Left ventricle myocardium inferior (tissue), 1 donor: ENCODE results near the gene MORC4. TPM values are rescaled to one million over a fixed set of nuclear protein-coding genes. Genes with fewer than 3 reads are reported as not detected.

Experiments used
- DNase-seq: peaks from one replicate; pipeline ENCODE4 v3.0.0-alpha.2; 2020
- H3K27ac ChIP-seq: fragments of 200-600 bp; replicated peaks from 2 replicates; pipeline ENCODE4 v1.8.0; 2021
- H3K27me3 ChIP-seq: fragments of 200-600 bp; 2 replicates; pipeline ENCODE4 v1.8.0; 2021; ENCODE audit warnings: low read depth
- H3K36me3 ChIP-seq: fragments of 200-600 bp; 2 replicates; pipeline ENCODE4 v1.8.0; 2021
- H3K4me1 ChIP-seq: fragments of 200-600 bp; 2 replicates; pipeline ENCODE4 v1.8.0; 2021
- H3K4me3 ChIP-seq: fragments of 200-600 bp; 2 replicates; pipeline ENCODE4 v1.8.0; 2021; ENCODE audit warnings: mild to moderate bottlenecking, moderate library complexity
- H3K9me3 ChIP-seq: fragments of 200-600 bp; replicated peaks from 2 replicates; pipeline ENCODE4 v1.8.0; 2021
- intact Hi-C: fragments of 100-400 bp; cut with micrococcal nuclease; formaldehyde crosslinking; loops from one replicate; pipeline ENCODE4 v1.11.0; 2022
- total RNA-seq: library from RNA; stranded (reverse); fragmentation: NEBNext Ultra II Directional; extraction: Animal tissue kit (Norgen Biotek cat#: 25700); gene quantifications from one replicate; pipeline ENCODE4 v1.2.1, GENCODE V29; 2021
- TF ChIP-seq, protein P1 (sequence below): fragments of 200-600 bp; IDR thresholded peaks from 2 replicates; pipeline ENCODE4 v1.8.0; 2021; ENCODE audit warnings: antibody characterized with exemption, mild to moderate bottlenecking, borderline replicate concordance
- donor health status: DM: no; HTN: yes; CAD: no; lungs with severe emphysema.

MORC4 gene
- total RNA-seq, 1 donor from 2014 or later, result 2.6 TPM

DNA sequence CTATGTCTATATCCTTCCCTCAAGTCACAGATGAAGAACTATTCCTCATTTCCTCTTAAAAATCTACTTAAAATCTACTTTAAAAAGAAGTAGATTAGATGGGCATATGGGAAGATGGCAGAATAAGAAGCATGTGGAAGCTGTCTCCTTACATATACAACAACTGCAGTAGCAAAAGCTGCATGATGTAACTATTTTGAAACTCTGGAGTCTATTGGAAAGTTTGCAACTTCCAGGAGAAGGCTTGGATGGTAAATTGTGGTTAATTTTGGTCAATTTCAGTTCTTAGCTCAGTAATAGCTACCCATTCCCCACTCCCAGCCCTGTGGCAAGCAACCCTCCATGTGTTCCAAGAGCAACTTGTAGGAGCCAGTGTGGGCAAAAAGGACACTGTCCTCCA lies 36.9 kb downstream of the MORC4 start:
- no peak overlapping the region for H3K4me3 ChIP-seq
- no peak overlapping the region for H3K27ac ChIP-seq
- DNase-seq, result no peak
- H3K36me3 ChIP-seq, result peaks cover 12% of the 10 kb centered on the region
- H3K4me1 ChIP-seq, result no peaks in the 10 kb centered on the region
- no peaks in the 10 kb centered on the region for H3K9me3 ChIP-seq
- intact Hi-C loops, result no loop called here
- TF ChIP-seq, protein P1, sequence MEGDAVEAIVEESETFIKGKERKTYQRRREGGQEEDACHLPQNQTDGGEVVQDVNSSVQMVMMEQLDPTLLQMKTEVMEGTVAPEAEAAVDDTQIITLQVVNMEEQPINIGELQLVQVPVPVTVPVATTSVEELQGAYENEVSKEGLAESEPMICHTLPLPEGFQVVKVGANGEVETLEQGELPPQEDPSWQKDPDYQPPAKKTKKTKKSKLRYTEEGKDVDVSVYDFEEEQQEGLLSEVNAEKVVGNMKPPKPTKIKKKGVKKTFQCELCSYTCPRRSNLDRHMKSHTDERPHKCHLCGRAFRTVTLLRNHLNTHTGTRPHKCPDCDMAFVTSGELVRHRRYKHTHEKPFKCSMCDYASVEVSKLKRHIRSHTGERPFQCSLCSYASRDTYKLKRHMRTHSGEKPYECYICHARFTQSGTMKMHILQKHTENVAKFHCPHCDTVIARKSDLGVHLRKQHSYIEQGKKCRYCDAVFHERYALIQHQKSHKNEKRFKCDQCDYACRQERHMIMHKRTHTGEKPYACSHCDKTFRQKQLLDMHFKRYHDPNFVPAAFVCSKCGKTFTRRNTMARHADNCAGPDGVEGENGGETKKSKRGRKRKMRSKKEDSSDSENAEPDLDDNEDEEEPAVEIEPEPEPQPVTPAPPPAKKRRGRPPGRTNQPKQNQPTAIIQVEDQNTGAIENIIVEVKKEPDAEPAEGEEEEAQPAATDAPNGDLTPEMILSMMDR, result no peak
- no peaks in the 10 kb centered on the region for H3K27me3 ChIP-seq

DNA sequence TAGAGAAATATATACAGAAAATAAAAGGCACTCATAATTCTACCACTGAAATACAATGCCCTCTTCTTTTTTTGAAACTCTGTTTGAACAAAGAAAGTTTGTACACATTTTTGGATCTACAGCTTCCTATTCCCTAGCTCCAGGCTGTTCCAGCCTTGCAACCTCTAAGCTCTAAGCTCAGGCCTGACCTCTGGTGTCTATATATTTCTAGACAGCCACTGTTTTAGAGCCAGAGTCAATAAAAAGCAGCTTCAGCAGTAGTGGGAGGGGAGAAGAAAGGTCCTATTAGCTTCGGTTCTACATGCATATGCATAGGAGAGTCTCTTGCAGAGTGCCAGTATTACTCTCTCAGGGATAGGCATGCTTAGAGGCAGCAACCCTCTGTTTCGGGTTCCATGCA lies 40.1 kb downstream of the MORC4 start:
- TF ChIP-seq, protein P1, result no peak
- Histone ChIP-seq H3K36me3 (peaks cover 12% of the 10 kb centered on the region), H3K4me1 (no peaks in the 10 kb centered on the region), H3K4me3 (no peak overlapping the region), H3K9me3 (no peaks in the 10 kb centered on the region), H3K27me3 (no peaks in the 10 kb centered on the region), H3K27ac (no peak overlapping the region)
- DNase-seq, result no peak
- intact Hi-C loops, result loop anchor here (10.0 kb wide), 1 partner anchor 65 kb away; no protein-coding TSS in a partner anchor

DNA sequence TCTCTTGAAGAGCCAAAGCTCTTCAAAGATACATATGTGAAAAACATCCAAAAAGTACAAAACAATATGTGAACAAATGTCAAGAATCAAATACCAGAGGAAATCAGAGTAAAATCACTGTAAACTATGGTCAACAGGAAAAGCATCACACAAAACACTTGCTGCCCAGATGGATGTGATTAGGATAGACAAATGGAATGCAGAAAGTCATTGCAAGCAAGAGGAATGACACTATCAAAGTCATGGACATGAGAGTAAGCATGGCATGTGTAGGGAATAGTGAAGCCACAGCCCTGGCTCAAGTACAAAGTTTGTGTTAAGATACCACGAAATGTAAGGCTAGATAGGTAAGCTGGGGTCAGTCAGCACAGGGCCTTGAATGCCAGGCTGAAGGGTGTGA lies 42.2 kb downstream of the MORC4 start:
- no peak overlapping the region for H3K27ac ChIP-seq
- no peaks in the 10 kb centered on the region for H3K9me3 ChIP-seq
- TF ChIP-seq, protein P1, result no peak
- intact Hi-C loops, result loop anchor here (10.0 kb wide), 1 partner anchor 63 kb away; no protein-coding TSS in a partner anchor
- peaks cover 12% of the 10 kb centered on the region for H3K36me3 ChIP-seq
- no peak for DNase-seq
- H3K27me3 ChIP-seq, result no peaks in the 10 kb centered on the region
- H3K4me3 ChIP-seq, result no peak overlapping the region
- H3K4me1 ChIP-seq, result no peaks in the 10 kb centered on the region

DNA sequence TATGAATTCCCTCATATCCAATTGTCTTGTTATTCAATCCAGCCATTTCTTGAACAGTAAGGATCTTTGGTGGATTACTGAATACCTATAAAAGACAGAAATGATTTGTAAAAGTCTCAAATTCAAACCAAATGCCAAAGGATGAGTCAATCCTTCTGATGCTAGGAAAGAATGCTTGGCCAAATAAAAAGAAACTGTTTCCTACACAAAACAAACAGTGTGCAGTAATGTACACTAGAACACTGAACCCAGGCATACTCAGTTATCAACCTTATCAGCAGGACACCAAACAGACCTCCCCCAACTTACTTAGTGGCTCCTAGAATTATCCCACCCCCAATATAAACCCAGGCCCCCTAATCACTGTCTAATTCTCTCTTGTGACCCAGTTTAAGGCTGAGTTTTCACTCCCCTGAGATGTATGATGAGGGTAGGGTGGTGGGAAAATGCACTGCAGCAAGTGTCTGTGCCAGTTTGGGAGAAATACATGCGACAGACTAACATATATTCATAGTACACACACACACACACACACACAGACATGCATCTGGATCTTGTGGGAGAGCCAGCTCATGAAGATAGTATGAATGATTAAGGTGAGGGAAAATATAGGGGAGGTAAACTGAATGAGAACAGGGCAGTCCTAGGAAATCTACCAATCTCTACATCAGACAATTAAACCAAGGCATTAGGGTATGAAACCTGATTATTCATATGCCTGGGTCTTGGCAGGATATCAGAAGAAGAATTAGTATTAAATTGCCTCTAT lies 44.8 kb downstream of the MORC4 start:
- TF ChIP-seq, protein P1, result no peak
- no peaks in the 10 kb centered on the region for H3K4me1 ChIP-seq
- no peak overlapping the region for H3K4me3 ChIP-seq
- intact Hi-C loops, result loop anchor here (10.0 kb wide), 1 partner anchor 60 kb away; no protein-coding TSS in a partner anchor
- DNase-seq, result no peak
- no peak overlapping the region for H3K27ac ChIP-seq
- H3K36me3 ChIP-seq, result no peaks in the 10 kb centered on the region
- no peaks in the 10 kb centered on the region for H3K27me3 ChIP-seq
- no peaks in the 10 kb centered on the region for H3K9me3 ChIP-seq

DNA sequence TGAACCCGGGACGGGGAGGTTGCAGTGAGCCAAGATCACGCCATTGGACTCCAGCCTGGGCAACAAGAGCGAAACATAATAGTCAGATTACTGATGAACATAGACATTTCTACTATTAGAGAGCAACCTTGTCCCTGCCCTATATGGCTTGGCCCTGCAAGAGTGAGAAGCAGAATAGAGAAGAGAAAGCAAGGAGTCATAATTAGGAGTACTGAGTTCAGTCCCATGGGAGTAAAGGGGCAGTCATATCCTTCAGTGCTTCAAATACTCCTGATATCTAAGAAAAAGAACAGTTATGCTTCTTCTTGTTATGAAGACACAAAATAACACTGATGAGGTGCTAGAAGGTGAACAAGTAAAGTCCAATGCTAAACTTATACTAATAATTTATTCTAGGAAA lies 46.0 kb downstream of the MORC4 start:
- TF ChIP-seq, protein P1, result no peak
- H3K36me3 ChIP-seq, result no peaks in the 10 kb centered on the region
- intact Hi-C loops, result loop anchor here (10.0 kb wide), 1 partner anchor 59 kb away; no protein-coding TSS in a partner anchor
- DNase-seq, result no peak
- H3K9me3 ChIP-seq, result no peaks in the 10 kb centered on the region
- H3K4me3 ChIP-seq, result no peak overlapping the region
- H3K27me3 ChIP-seq, result no peaks in the 10 kb centered on the region
- no peaks in the 10 kb centered on the region for H3K4me1 ChIP-seq
- H3K27ac ChIP-seq, result no peak overlapping the region
